NCI-H1092 treated with DMSO at 0.1 percent for 48 hours (cell line): ENCODE measurements around the gene DCAF4.
A peak's percentile ranks its signal among the peaks of the same experiment; 100 is the strongest.
"Not testable (repeated sequence)": the region's sequence is repeated elsewhere in the genome, so short reads cannot be mapped to it uniquely, and the experiment has no call there.

Source experiments
- DNase-seq: peaks from one replicate; lab custom pipeline; 2025; lab: John Stamatoyannopoulos, UW

DCAF4 gene

GRCh38 chr14:72932893-72933292 lies 6.6 kb downstream of the DCAF4 start:
- no peak for DNase-seq

- DNase-seq: no peak
Measured at GRCh38 chr14:72939630-72940029, 13.4 kb downstream of the DCAF4 start.

- DNase-seq: no peak
Measured at GRCh38 chr14:72941286-72941985, 15.2 kb downstream of the DCAF4 start.

DNA sequence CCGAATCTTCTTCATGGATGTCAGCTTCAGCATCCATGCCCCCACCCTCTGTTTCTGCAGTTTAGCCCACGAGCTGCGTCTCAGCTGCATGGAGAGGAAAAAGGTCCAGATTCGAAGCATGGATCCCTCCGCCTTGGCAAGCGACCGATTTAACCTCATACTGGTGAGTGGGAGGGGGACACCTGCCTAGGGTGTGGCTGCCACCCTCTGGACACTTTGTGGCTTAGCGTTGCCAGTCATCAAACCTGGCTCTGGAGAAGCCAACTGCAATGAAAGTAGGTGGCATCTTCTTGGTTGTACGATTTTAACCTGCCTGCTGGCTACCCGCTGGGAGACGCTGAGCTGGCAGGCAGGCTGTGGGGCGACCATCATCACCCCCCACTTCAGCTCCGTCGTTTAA lies 16.7 kb downstream of the DCAF4 start:
- DNase-seq: no peak

DNA sequence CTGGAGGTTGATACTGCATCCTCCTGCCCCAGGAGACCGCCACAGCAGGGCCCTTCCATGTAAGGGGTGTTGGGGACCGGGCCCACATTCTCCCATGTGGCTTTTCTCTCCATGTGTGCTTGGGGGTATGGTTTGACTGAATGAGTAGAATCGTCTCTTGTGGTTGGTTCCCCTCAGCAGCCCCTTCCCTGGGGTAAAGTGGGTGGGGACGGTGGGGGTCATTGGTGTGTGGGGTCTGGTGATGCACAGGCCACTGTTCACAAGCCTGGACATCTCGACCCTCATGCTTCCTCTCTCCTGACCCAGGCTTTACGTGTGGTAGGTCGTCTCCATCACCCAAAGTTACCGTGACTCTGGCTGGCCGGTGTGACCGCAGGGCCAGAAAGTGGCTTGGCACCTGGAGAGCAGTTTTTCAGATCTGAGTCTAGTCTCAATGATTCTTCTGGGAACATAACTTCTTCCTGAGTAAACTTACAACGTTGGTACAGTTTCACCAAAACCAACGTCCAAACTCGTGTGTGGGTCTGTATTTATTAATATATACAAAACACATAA lies 17.7 kb downstream of the DCAF4 start:
- no peak for DNase-seq

DNA sequence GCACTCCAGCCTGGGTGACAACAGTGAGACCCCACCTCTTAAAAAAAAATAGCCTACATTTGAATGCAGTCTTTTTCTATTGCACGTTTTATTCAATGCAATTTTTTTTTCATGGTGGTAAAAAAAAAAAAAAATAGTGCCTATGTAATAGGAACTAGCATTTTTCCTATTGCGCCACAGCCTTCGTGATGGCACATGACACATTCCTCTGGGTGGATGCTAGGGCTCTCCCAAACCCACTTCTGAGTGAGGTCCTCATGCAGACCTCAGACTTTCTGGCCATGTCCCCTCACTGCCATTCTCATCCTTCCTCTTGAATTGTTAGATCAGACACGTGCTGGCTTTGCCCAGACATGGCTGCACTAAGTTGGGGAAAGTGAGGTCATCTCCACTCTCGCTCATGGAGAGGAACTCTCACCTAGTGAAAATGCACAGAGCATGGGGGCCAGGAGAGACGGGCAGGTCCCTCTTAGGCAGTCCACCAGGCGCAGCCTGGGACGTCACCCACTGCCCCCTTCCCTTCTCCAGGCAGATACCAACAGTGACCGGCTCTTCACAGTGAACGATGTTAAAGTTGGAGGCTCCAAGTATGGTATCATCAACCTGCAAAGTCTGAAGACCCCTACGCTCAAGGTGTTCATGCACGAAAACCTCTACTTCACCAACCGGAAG lies 19.2 kb downstream of the DCAF4 start:
- DNase-seq: no peak

GRCh38 chr14:72946491-72946890 lies 20.2 kb downstream of the DCAF4 start:
- no peak for DNase-seq

DNA sequence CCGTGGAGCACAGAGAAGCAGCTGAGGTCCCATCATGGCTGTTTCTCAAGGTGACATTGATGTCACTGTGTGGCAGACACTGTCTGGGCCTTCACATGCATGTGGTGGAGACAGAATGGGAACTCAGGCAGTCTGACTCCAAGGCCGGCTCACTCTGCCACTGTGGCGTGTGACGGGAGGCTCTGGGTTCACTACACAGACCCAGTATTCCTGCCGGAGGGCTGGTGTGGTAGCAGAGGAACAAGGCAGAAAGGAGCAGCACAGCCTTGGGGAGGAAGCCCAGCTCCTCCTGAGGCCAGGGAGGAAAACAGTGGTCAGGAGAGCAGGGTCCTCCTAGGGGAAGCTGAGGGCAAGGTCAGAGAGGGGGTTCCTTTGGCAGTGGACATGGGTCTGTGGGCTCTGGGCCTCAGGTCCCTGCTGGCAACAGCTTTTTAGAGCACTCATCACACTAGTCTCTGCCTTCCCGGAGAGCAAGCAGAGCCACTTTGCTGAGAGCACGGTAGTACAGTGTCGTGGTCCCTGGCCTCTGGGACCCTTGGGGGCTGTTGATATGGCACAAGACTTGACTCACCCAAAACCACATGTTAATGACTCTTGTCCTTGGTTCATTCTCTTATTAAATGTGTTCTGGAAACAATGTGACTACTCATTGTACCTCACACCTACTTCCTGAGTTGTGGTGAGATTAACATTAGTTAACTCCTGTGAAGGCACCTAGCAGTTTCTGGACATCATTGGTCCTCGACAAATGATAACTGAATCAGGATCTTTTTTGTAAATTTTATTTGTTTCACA lies 21.3 kb downstream of the DCAF4 start:
- no peak for DNase-seq

DNA sequence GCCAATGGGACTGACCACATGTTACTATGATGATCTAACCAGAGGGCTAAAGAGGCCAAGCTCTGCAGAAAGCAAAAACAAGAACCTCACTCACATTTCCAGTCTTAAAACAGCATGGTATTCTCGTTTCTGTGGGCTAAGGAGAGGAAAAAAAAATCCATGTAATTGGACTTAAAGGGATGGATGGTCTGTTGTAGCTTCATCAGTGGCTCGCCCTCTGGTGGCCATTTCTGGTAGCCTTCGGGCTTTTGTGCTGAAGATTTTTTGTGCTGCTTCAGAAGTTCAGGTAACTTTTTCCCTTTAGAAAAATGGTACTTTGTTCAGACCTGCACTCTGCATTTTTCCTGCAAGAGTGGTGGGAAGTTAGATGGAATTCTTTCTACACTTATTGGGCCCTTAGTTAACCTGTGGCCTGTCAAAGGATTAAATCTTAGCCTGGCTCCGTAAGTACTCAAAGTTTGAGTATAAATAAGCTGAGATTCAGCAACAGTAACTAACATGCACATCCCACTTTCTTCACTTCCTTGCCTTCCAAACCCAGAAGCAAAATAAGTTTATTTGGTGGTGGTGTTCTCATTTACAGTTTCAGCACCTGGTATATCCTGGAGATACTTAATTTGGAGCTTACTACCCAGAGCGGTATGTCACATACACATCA lies 22.3 kb downstream of the DCAF4 start:
- peak; percentile 23 for DNase-seq

- DNase-seq: no peak
Measured at GRCh38 chr14:72952171-72952570, 25.9 kb downstream of the DCAF4 start.

- not testable (repeated sequence) for DNase-seq
Measured at GRCh38 chr14:72956741-72957140, 30.5 kb downstream of the DCAF4 start.

DNA sequence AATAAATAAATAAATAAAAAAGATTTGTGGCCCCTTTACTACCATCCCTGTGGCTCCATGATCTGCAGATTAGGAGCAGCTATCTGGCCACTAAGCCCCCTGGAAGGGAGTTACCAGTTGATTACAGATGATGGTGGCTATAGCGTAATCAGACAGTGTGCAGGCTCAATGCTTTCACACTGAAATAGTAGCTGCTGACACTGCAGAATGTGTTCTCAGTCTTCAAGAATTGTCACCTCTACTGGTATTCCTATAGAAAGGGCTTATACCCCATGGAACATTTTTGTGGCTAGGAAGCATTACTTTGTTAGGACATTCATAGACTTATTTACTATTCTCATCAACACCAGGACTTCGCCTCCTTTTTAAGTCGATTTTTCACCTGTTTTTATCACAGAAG lies 30.9 kb downstream of the DCAF4 start:
- no peak for DNase-seq

GRCh38 chr14:72958548-72958947 lies 32.3 kb downstream of the DCAF4 start:
- no peak for DNase-seq

DNA sequence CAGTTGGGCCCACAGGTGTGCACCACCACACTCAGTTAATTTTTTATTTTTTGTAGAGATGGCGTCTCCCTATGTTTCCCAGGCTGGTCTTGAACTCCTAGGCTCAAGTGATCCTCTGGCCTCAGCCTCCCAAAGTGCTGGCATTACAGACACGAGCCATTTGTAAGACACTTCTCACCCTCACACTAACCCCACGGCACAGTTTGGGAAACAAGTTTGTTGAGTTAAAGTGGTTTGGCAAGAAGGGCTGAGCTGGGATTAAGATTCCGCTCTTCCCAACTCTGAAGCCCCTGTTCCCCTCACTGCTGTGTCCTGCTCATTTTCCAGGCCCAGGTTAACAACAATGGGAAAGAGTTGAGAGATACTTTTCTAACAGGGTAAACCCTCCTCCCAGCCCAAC lies 34.8 kb downstream of the DCAF4 start:
- not testable (repeated sequence) for DNase-seq

DNA sequence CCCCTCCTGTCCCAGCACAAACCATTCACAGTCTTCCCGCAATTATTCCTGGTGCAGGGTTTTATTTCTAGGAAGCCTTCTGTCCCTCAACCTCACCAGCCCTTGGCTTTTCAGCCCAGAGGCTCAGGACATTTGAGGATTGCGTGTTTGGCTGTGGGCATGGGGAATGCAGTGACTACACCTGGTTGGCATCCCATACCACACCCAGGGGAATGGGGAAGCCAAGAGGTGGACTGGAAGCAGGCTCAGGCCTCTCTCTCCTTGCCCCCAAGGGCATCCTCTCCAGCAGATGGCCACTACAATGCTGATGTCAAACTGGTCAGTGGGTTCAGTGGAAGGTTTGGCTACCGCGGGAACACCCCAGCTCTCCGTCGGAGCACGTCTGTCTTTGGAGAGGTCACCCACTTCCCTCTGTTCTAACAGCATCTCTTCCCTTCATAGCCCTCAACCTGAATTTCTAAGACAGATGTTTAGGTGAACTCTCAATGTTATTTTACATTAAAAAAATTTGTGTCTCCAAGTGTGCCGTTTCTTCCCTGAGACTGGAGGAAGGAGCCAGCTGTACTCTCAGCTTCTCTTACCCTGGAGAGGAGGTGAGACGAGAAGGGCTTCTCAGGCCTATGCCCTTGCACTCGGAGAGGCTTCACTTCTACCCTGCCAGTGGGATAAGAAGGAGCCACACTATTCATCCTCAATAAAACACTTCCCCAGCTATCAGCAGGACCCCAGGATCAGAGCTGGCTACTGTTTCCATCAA lies 35.5 kb downstream of the DCAF4 start:
- DNase-seq: no peak

GRCh38 chr14:72962336-72962754 lies 36.1 kb downstream of the DCAF4 start:
- not testable (repeated sequence) for DNase-seq

DNA sequence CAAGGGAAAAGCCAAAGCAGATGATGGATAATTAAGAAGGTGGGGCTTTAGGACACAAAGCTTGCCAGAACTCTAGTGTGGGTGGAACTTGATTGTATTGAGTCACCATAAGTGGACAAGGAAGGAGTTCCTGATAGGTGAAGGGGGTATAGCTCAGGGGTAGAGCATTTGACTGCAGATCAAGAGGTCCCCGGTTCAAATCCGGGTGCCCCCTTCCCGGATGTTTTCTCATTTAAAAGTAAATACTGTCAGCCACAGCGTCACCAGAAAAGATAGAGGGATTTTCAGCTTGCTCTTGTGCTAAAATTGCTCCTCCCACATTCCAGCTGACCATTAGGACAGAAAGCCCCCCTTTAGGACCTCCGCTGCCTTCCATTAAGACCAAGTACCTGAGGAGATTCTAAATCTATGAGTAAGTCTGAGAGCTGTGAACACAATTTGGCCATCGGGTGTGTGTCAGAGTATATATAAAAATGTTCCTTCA lies 36.6 kb downstream of the DCAF4 start:
- DNase-seq: no peak

- DNase-seq: no peak
Measured at GRCh38 chr14:72965249-72965648, 39.0 kb downstream of the DCAF4 start.

DNA sequence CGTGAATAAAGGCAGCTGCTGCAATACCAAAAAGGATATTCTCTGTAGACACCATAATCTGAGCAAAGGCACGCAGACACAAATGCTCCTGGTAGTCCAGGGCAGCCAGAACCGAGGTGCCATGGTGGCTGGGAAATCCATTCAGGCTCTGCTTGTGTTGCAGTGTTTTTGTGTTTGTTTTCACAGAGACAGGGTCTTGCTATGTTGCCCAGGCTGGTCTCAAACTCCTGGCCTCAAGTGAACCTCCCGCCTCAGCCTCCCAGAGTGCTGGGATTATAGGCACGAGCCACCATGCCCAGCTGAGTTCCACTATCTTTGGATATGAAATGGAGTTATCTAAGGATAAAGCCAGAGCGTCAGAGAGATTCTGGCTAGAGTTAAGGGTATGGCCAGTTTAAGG lies 39.8 kb downstream of the DCAF4 start:
- no peak for DNase-seq

DNA sequence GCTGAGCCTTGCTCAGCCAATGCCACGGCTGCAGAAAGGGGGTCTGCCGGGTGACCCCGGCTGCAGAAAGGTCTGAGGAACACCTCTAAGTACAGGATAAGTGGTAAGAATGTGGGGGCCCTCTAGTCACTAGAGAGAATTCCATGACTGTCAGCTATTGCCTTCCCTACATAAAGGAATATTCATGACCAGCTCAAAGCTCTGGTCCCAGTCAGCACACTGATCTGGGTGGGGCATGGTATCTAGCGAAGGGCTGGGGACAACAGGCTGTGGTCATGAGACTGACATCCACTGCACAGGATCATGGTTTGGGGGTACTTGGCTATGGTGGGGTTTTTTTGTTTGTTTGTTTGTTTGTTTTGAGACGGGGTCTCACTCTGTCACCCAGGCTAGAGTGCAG lies 42.1 kb downstream of the DCAF4 start:
- no peak for DNase-seq

DNA sequence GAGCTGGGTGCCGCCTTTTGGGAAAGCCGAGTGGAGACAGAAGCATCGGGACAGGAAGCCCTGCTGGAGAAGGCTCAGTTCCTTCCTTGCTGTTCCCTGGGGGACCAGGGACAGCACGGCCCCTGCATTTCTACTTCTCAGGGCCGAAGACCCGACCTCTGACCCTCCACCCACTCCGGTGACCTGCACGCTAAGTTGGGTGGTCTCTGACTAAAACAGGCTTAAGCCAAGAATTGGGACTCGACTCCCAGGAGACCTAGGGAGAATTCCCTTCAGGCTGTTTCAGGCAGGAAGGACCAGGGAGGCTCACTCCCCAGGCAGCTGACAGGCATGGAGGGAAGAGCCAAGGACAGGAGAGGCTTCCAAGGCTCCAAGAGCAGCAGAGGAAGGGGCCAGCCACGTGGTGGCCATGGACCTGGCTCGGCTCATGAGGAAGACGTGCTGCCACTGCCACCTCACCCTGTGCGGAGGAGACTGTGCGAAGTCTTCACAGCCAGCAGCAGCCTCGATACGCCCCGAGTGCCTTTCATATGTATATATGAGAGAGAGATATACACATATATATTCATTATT lies 43.9 kb downstream of the DCAF4 start:
- DNase-seq: no peak
